Activated CD8-positive, alpha-beta memory T cell treated with anti-CD3 and anti-CD28 coated beads for 4 hours (primary cell): ENCODE data around the gene CD2BP2.

Experiments used
- DNase-seq, 2 donors: peaks; one replicate each; pipeline ENCODE4 v3.0.0-alpha.2; 2020; ENCODE audit warnings: low read depth in 2 of 2

CD2BP2 gene

GRCh38 chr16:30378236-30379157 is 23.4 kb upstream of the CD2BP2 start:
- peak; percentile 98 for DNase-seq

GRCh38 chr16:30377812-30378235 is 22.7 kb upstream of the CD2BP2 start:
- peak; percentile 82 for DNase-seq

- DNase-seq = no peak
These were observed 22.1 kb upstream of the CD2BP2 start for GRCh38 chr16:30377050-30377811.

- no peak for DNase-seq
These were observed 21.4 kb upstream of the CD2BP2 start for GRCh38 chr16:30376461-30376902.

- no peak for DNase-seq
These were observed 20.8 kb upstream of the CD2BP2 start for GRCh38 chr16:30375864-30376263.

GRCh38 chr16:30374538-30374937 is 19.4 kb upstream of the CD2BP2 start, which contains the start of gene MYL11:
TSS of gene MYL11 (plus strand) at chr16:30374802. CDS start at chr16:30374858, 56 bp downstream.
- no peak for DNase-seq

- no peak for DNase-seq
These were observed 17.6 kb upstream of the CD2BP2 start for GRCh38 chr16:30372725-30373124.

- no peak for DNase-seq
These were observed 17.1 kb upstream of the CD2BP2 start for GRCh38 chr16:30372038-30372712.

GRCh38 chr16:30371248-30371816 is 16.2 kb upstream of the CD2BP2 start:
- DNase-seq = no peak

GRCh38 chr16:30370456-30371247 is 15.5 kb upstream of the CD2BP2 start, which contains the start of gene TBC1D10B:
TSS of gene TBC1D10B (minus strand) at chr16:30370494. CDS start at chr16:30370183, 311 bp downstream.
- peak; percentile 97 to 98 for DNase-seq

GRCh38 chr16:30369938-30370455 is 14.9 kb upstream of the CD2BP2 start:
- DNase-seq = no peak

GRCh38 chr16:30369091-30369937 is 14.2 kb upstream of the CD2BP2 start:
- no peak for DNase-seq

- DNase-seq = no peak
These were observed 13.6 kb upstream of the CD2BP2 start for GRCh38 chr16:30368792-30369090.

GRCh38 chr16:30368122-30368791 is 13.1 kb upstream of the CD2BP2 start:
- no peak for DNase-seq

GRCh38 chr16:30367349-30368009 is 12.4 kb upstream of the CD2BP2 start:
- no peak for DNase-seq

- DNase-seq = no peak
These were observed 11.4 kb upstream of the CD2BP2 start for GRCh38 chr16:30366511-30366910.

- DNase-seq = no peak
These were observed 10.1 kb upstream of the CD2BP2 start for GRCh38 chr16:30365200-30365599.

GRCh38 chr16:30361180-30361579 is 6.1 kb upstream of the CD2BP2 start:
- DNase-seq = no peak

GRCh38 chr16:30359871-30360170 is 4.7 kb upstream of the CD2BP2 start:
- DNase-seq = no peak
